Measurements from ENCODE around the gene MBD5. TPM values are rescaled to one million over a fixed set of nuclear protein-coding genes. Genes with fewer than 3 reads are reported as not detected.

Gene MBD5
- total and polyA plus RNA-seq, 2 of the 4 experiments (the other 2 are of a cell fraction): 9.8 to 14.2 TPM

DNA sequence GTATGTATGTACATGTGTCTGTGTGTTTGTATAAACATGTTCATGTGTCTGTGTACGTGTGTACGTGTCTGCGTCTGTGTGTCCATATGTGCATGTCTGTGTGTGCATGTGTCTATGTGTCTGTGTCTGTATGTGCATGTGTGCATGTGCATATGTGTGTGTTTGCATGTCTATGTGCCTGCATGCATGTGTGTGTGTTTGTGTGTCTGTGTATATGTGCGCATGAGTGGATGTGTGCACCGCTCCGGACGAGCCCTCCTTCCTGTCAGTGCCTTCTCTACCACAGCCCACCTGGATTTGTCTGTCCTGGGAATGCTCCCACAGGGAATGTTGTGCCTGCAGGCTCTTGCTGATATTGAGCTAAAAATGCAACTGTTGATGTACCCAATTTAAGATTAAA lies 510.3 kb downstream of the MBD5 start:
- H2BK5ac ChIP-seq (ENCODE audit: low read depth, low read length, poor library complexity, severe bottlenecking): no peak overlapping the region
- no peak overlapping the region for H3K4ac ChIP-seq (ENCODE audit: low read depth, low read length)
- TF ChIP-seq FOS (IDR thresholded peaks at IDR 0.05; ENCODE audit: low read depth, low read length) (no peak), MXI1 (IDR thresholded peaks at IDR 0.05; ENCODE audit: borderline replicate concordance, low read depth, low read length) (no peak), RAD21 (IDR thresholded peaks at IDR 0.05; ENCODE audit: low read length) (no peak), RFX5 (IDR thresholded peaks at IDR 0.05; ENCODE audit: low read depth, low read length) (no peak), MAZ (IDR thresholded peaks at IDR 0.05; ENCODE audit: borderline replicate concordance, low read depth, low read length) (no peak)
- TF ChIP-seq, protein P1, sequence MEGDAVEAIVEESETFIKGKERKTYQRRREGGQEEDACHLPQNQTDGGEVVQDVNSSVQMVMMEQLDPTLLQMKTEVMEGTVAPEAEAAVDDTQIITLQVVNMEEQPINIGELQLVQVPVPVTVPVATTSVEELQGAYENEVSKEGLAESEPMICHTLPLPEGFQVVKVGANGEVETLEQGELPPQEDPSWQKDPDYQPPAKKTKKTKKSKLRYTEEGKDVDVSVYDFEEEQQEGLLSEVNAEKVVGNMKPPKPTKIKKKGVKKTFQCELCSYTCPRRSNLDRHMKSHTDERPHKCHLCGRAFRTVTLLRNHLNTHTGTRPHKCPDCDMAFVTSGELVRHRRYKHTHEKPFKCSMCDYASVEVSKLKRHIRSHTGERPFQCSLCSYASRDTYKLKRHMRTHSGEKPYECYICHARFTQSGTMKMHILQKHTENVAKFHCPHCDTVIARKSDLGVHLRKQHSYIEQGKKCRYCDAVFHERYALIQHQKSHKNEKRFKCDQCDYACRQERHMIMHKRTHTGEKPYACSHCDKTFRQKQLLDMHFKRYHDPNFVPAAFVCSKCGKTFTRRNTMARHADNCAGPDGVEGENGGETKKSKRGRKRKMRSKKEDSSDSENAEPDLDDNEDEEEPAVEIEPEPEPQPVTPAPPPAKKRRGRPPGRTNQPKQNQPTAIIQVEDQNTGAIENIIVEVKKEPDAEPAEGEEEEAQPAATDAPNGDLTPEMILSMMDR (conservative IDR thresholded peaks at IDR 0.05; ENCODE audit: low read depth, low read length): no peak
- TF ChIP-seq, protein P2, sequence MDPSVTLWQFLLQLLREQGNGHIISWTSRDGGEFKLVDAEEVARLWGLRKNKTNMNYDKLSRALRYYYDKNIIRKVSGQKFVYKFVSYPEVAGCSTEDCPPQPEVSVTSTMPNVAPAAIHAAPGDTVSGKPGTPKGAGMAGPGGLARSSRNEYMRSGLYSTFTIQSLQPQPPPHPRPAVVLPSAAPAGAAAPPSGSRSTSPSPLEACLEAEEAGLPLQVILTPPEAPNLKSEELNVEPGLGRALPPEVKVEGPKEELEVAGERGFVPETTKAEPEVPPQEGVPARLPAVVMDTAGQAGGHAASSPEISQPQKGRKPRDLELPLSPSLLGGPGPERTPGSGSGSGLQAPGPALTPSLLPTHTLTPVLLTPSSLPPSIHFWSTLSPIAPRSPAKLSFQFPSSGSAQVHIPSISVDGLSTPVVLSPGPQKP (IDR thresholded peaks at IDR 0.05; ENCODE audit: borderline replicate concordance, low read depth, low read length): no peak
- H2AK9ac ChIP-seq (replicated peaks; ENCODE audit: low read depth, low read length, poor library complexity): no peak overlapping the region
- H3K18ac ChIP-seq (ENCODE audit: low read depth, low read length): no peak overlapping the region
- H4K91ac ChIP-seq (ENCODE audit: insufficient read depth, low read depth, low read length): no peak overlapping the region
- POLR2A ChIA-PET (ENCODE audit: unreplicated experiment): no interaction called here
- peaks cover 1% of the 10 kb centered on the region; the same call in 1 of the 2 replicates for H3K27me3 ChIP-seq (ENCODE audit: control insufficient read depth, insufficient read depth, low read length)
- no peak overlapping the region for H3K14ac ChIP-seq (replicated peaks; ENCODE audit: low read depth, low read length)
- dilution Hi-C loops (cut with HindIII; ENCODE audit: low sequenced_read_pairs, unreplicated experiment): no loop called here
- no peaks in the 10 kb centered on the region for H3K36me3 ChIP-seq (ENCODE audit: control insufficient read depth, insufficient read depth, low read length)
- H2BK15ac ChIP-seq (ENCODE audit: low read depth, low read length): no peak overlapping the region
- H3K27ac ChIP-seq (ENCODE audit: insufficient read depth, low read length): no peak overlapping the region
- H3K23ac ChIP-seq (ENCODE audit: low read depth, low read length): no peak overlapping the region
- no TSS peak for BruUV-seq (replicated peaks)
- no peak overlapping the region for H2AFZ ChIP-seq (replicated peaks; ENCODE audit: low read length, poor library complexity)
- H2BK120ac ChIP-seq (ENCODE audit: low read depth, low read length): no peak overlapping the region
- no peaks in the 10 kb centered on the region for H3K9me3 ChIP-seq (ENCODE audit: control insufficient read depth, insufficient read depth, low read length)
- ATAC-seq (ENCODE audit: low read depth): no peak
- no peaks in the 10 kb centered on the region for H3K4me1 ChIP-seq (ENCODE audit: control insufficient read depth, insufficient read depth, low read length)
- H3K4me2 ChIP-seq (ENCODE audit: low read depth, low read length): no peak overlapping the region
- H4K8ac ChIP-seq (ENCODE audit: low read depth in 2 of 2, low read length in 2 of 2): no peak overlapping the region
- no peak overlapping the region for H4K5ac ChIP-seq (ENCODE audit: low read depth, low read length)
- H2AK5ac ChIP-seq (ENCODE audit: low read depth, low read length): no peak overlapping the region
- no peaks in the 10 kb centered on the region for H3K9me1 ChIP-seq (ENCODE audit: insufficient read depth, low read length)
- H3K9ac ChIP-seq (ENCODE audit: low read depth, low read length): no peak overlapping the region
- intact Hi-C loops (cut with micrococcal nuclease): loop anchor here (5.0 kb wide), 1 partner anchor 461 kb away; no protein-coding TSS in a partner anchor
- no peak overlapping the region for H3K56ac ChIP-seq (ENCODE audit: extremely low read depth, insufficient read depth, low read length)
- H3K79me1 ChIP-seq (ENCODE audit: low read depth in 1 of 2, low read length in 2 of 2): no peaks in the 10 kb centered on the region
- no peak for DNase-seq
- H3K4me3 ChIP-seq (ENCODE audit: insufficient read depth, low read depth, low read length): no peak overlapping the region
- in situ Hi-C loops (cut with MboI; ENCODE audit: low sequenced_read_pairs): no loop called here
- H4K20me1 ChIP-seq (ENCODE audit: insufficient read depth, low read length): no peaks in the 10 kb centered on the region; the same call in 1 of the 2 replicates
- 85% methylated on average over 3 of the region's 7 CpGs; no CpG with 5 or more reads in 1 of the 2 experiments for WGBS, 2 experiments (ENCODE audit: extremely low coverage in 2 of 2, insufficient read length in 1 of 2)
- no peak overlapping the region for H2BK20ac ChIP-seq (ENCODE audit: low read depth, low read length)
- CTCF ChIA-PET: no interaction called here

Data from IMR-90 (cell line).